ENCODE measurements around the gene NTF3. TPM values are rescaled to one million over a fixed set of nuclear protein-coding genes. Genes with fewer than 3 reads are reported as not detected.

The NTF3 gene
- 1.3 TPM in 1 of 2 replicates, not detected in the other for total RNA-seq (ENCODE audit: low replicate concordance)

DNA sequence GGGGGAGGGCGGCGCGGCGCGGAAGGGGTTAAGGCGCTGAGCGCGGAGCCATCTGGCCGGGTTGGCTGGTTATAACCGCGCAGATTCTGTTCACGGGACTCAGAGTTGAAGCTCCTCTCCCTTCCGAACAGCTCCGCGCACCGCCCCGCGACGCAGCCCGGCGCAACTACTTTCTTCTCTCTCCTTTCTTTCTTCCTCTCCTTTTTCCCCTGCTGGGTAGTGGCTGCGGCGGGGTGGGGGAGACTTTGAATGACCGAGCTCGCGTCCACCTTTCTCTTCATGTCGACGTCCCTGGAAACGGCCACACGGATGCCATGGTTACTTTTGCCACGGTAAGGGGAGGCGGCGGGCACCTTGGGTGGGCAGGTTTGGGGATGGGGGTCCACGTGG lies at the start of gene NTF3:
Gene NTF3 (plus strand): TSS at position 98 of the 390 bp plus-strand sequence. CDS start 217 bp downstream, at position 315.
- DNase-seq (ENCODE audit: low read depth) = peak; percentile 17
- H3K4me3 ChIP-seq (ENCODE audit: low read depth, low read length) = peak within 1 kb of the TSS; percentile 45
- TF ChIP-seq CTCF (IDR thresholded peaks at IDR 0.05; ENCODE audit: insufficient read depth, low read length) = no peak

GRCh38 chr12:5384015-5384414 lies 47.9 kb upstream of the NTF3 start:
- TF ChIP-seq CTCF (IDR thresholded peaks at IDR 0.05; ENCODE audit: insufficient read depth, low read length) = no peak
- no peak overlapping the region for H3K4me3 ChIP-seq (ENCODE audit: low read depth, low read length)
- DNase-seq (ENCODE audit: low read depth) = no peak

- no peak for TF ChIP-seq CTCF (IDR thresholded peaks at IDR 0.05; ENCODE audit: insufficient read depth, low read length)
- H3K4me3 ChIP-seq (ENCODE audit: low read depth, low read length) = no peak overlapping the region
- no peak for DNase-seq (ENCODE audit: low read depth)
Measured at GRCh38 chr12:5388581-5389535, 43.0 kb upstream of the NTF3 start.

DNA sequence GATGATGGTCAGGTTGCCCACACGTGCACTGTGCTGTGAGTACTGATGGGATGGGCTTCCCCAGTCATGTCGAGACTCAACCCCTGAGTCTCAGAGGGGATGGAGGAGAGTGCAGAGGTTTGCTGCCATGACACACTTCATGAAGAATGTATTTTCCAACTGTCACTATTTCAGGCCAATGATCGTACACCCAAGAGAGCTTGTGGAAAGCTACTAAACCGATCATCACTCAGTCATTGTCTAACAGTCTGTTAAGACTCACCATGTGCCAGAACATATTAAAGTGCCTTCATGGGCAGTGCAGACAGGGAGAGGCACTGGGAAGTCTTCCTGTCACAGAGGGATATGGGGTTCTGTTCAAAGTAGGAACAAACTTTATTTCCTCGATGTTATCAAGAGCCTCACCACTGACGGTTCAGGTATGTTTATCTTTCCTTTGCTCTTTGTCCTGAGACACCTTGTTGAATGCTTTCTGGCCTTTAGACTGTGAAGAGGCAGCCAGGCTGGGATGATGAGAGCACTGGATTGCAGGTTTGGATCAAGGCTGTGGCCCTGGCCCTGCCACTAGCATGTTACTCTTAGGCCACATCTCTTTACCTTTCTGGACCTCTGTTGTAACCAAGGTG lies 41.6 kb upstream of the NTF3 start:
- DNase-seq (ENCODE audit: low read depth) = no peak
- TF ChIP-seq CTCF (IDR thresholded peaks at IDR 0.05; ENCODE audit: insufficient read depth, low read length) = no peak
- H3K4me3 ChIP-seq (ENCODE audit: low read depth, low read length) = no peak overlapping the region

GRCh38 chr12:5391653-5392052 lies 40.3 kb upstream of the NTF3 start:
- H3K4me3 ChIP-seq (ENCODE audit: low read depth, low read length) = no peak overlapping the region
- no peak for TF ChIP-seq CTCF (IDR thresholded peaks at IDR 0.05; ENCODE audit: insufficient read depth, low read length)
- DNase-seq (ENCODE audit: low read depth) = no peak

DNA sequence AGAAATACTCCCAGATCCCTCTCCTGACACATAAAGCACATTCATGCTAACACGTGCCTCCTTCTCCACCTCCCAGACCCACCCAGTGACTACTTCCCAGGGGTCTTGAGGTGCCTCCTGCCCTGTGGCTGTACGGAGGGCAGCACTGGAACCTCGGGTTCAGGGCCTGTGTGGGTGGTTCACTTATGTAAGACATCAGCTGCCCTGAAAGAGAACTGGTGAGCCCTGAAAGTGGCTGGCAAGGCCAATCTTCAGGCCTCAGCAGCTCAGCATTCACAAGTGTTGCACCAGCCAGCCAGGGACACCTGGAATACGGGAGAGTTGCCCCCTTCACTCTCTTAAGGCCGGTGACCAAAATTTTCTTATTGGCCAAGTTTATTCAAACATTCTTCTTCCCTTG lies 38.9 kb upstream of the NTF3 start:
- DNase-seq (ENCODE audit: low read depth) = no peak
- TF ChIP-seq CTCF (IDR thresholded peaks at IDR 0.05; ENCODE audit: insufficient read depth, low read length) = no peak
- H3K4me3 ChIP-seq (ENCODE audit: low read depth, low read length) = no peak overlapping the region
